PC-3 (cell line): ENCODE measurements around the gene IDS.
"Not testable (repeated sequence)": the region's sequence is repeated elsewhere in the genome, so short reads cannot be mapped to it uniquely, and the experiment has no call there.

Experiments
- CTCF ChIP-seq: fragments of 300-600 bp; sonication (generic); conservative IDR thresholded peaks from 2 replicates; pipeline ENCODE4 v1.5.1; 2017; ENCODE audit warnings: antibody characterized with exemption, low read depth, mild to moderate bottlenecking, low read length
- EZH2phosphoT487 ChIP-seq: fragments of 300-600 bp; sonication (generic); IDR thresholded peaks from 2 replicates; pipeline ENCODE4 v1.6.1; 2018; ENCODE audit warnings: mild to moderate bottlenecking, antibody characterized with exemption, low read length, borderline replicate concordance

GRCh38 chrX:149533999-149534398 lies 28.9 kb upstream of the IDS start:
- not testable (repeated sequence) for TF ChIP-seq CTCF, EZH2phosphoT487
